DMS114 treated with DMSO at 0.1 percent for 48 hours (cell line): ENCODE measurements around the gene GTF2F1.
"Not testable (repeated sequence)": the region's sequence is repeated elsewhere in the genome, so short reads cannot be mapped to it uniquely, and the experiment has no call there.

Source experiments
- DNase-seq: peaks from one replicate; lab custom pipeline; 2025; ENCODE audit not compliant: unreplicated experiment; lab: John Stamatoyannopoulos, UW

Gene GTF2F1

GRCh38 chr19:6417713-6418561 lies 25.0 kb upstream of the GTF2F1 start:
- no peak for DNase-seq

DNA sequence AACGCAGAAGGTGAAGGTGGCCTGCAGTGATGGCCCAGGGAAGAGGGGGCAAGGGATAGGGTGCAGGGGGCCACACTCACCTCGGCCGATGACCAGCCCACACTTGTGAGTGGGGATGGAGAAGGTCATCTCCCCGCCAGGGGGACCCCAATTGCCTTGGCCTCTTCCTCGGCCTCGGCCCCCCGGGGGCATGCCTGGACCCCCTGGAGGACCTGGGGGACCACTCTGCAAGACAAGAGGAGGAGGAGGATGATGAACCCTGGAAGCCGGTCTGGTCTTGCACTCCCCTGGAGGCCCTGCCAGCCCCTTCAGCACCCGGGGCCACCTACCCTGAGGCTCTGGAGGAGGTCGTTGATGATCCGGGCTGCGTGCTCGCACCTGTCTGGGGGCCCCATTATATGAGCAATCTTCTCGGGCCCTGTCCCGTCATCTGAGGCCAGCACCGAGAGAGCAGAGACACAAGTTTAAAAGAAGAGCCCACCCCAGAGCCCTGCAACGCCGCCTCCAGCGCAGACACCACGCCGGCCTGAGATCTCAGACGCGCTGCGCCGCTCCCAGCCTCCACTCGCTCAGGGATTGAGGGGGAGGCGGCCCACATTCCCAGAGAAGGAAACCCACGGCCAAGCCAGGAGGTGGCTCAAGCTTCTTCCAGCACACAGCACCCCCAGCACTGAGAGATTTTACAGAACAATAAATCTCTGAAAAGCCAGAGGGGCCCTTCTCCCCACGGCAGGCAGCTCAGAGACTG lies 23.9 kb upstream of the GTF2F1 start:
- no peak for DNase-seq

DNA sequence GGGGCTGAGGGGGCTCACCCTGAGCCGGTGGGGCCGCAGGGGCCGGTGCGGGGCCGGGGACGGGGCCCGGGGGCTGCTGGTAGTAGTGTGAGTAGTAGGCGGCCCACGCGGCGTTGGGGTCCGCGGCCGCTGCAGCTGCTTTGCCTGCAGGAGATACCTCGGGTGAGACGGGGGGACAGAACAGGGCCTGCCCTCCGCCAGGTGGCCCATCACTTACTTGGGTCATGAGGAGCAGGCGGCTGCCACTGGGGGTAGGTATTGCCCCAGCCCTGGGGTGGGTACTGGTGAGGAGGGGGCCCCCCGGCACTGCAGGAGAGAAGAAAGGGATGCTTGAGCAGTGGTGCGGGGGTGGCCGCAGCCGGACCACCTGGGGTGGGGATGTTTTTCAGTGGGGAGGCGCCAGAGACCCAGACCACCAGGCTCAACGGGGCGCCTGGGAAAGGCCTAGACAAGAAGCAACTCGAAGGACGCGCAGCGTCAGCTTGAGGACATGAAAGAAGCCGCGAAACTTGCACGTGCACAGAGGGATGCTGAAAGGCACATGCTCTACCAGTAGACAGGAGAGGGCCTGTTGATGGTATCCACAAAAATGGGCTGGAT lies 22.7 kb upstream of the GTF2F1 start:
- DNase-seq = no peak

DNA sequence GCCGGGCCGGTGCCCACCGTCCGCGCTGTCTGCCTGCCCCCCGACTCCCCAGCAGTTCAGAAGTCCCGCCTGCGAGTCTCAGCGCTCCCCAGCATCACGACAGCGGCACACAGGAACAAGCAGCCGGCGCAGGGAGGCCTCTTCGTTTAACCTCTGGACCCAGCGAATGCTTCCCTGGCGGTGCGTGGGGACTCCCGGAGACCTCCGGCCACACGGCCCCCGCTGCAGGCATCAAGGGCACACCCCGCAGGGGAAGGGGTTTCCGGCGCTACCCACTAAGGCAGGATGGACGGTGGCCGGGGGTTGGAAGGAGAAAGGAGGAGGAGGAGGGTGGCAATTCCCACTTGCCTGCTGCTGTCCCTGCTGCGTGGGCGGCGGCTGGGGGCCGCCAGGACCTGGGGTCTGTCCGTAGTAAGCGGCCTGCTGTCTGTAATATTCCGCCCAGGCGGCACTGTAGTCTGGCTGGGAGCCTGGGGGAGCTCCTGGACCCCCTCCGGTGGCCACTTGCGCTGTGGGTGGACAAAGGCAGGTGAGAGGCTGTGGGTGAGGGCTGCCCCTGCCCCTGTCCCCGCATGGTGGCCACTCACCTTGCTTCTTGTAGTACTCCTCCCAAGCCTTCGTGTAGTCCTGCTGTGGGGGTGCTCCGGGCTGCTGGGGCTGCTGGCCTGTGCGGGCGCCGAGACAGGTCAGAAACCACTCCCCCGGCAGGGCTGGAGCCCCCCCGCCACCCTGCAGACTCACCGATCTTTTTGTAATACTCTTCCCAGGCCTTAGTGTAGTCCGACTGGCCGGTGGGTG lies 22.0 kb upstream of the GTF2F1 start:
- no peak for DNase-seq

DNA sequence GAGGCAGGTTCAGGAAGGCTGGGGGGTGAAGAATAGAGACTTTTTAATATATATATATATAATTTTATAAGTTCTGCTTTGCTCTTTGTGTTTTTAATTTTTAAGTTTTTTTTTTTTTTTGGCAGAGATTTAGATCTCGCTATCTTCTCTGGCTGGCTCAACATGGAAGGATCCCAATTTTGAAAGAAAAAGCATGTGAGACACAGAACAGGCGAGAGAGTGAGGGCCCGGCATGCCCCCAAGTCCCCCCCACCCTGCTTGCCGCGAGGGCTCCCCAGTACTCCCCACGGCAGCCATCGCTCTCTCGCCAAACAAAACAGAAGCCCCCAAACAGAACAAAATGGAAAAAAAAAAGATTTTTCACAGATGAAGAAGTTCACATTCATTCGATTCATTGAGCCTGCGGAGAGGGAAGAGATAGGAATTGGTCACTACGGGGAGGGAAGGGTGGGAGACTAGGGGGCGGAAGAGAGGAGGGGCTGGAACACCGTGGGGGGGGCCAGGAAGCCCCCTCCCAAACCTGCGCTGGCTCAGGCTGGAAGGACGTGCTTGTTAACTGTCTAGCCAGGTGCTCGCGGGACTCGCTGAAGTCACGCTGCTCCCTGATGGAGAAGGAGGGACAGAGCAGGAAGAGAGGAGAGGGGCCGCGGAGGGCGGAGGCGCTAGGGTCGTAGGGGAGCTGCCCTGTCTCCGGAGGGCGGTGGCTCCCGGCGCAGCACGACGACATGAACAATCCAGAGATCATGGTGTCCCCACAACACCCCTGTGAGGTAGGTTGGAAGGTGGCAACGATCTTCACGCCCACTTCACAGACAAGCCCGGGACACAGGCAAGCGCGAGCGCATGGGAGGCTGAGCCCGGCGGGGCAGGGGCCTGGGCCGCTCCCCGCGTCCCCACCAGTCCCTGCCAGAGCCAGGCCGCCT lies 21.0 kb upstream of the GTF2F1 start:
- DNase-seq = no peak

DNA sequence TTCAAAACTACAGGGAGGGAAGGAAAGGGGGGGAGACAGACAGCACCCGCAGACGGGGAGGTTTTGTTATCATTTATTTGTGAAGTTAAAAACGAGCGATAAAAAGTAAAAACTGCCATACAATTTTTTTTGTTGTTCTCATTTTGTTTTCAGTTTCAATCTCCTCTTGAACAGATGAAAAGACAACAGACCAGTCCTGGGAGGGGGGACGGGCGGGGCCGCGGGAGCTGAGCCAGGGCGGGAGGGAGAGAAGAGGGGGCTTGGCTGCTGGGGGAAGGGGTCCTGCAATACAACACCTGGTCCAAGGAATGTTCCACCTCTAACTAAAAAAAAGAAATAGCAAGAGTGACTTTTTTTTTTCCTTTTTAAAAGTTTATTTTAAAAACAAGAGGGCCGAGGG lies 20.3 kb upstream of the GTF2F1 start:
- DNase-seq = no peak

DNA sequence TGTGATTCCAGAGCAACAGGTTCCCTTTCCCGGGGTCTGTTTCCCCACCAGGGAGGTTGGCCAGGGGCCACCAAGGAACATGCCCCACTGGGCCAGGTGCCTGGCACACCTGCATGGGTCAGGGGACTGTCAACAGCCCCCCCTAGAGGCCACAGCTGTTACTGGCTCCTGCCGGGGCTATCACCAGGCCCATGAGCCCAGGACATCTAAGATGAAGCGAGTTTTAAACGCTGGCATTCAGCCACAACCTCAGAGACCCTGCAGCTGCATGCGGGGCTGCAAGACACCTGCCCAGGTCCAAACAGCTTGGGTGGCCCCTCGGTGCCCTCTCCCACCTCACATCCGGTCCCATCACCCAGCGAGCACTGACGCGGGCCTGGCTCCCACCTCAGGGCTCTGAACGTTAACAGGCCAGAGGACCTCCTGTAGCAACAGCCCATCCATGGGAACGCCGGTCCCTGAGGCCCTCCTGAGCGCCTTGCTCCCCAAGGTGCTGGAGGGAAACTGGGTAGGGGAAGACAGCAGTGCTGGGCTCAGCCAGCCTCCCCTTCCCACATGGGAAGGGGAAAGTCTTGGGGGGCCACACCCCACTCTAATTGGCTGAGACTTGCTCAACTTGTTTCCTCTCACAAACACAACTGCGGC lies 19.6 kb upstream of the GTF2F1 start:
- DNase-seq = no peak

DNA sequence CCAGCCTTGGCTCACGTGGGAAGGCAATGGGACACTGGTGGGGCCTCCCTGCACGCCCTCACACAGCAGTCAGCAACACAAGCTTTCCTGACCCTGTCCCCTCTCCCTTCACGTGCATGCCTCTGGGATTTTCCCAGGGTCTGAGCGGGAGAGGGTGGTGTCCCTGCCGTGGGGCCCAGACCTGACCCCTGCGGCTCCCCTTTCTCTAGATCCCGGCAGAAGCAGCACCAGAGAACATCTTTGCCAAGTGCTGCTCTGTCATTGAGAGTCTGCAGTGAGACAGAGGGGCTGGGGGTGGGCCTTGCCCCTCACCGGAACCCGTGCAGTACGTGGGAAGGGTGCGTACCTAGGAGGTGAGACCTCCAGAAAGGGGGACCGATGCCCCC lies 19.1 kb upstream of the GTF2F1 start:
- DNase-seq = no peak

DNA sequence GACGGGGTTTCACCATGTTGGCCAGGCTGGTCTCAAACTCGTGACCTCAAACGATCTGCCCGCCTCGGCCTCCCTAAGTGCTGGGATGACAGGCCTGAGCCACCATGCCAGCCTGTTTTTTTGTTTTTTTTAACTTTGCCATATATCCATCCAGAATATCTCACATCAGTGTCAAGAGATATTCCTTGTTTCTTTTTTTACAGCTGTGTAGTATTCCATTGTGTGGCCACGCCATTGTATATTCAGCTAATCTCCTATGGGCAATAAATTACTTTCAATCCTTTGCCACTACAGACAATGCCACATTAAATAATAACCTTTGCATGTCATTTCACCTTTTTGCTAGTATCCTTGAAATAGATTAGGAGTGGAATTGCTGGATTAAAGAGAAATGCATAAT lies 16.4 kb upstream of the GTF2F1 start:
- DNase-seq = no peak

GRCh38 chr19:6406401-6406800 lies 13.4 kb upstream of the GTF2F1 start:
- DNase-seq = no peak

GRCh38 chr19:6402837-6403608 lies 10.1 kb upstream of the GTF2F1 start:
- DNase-seq = no peak

DNA sequence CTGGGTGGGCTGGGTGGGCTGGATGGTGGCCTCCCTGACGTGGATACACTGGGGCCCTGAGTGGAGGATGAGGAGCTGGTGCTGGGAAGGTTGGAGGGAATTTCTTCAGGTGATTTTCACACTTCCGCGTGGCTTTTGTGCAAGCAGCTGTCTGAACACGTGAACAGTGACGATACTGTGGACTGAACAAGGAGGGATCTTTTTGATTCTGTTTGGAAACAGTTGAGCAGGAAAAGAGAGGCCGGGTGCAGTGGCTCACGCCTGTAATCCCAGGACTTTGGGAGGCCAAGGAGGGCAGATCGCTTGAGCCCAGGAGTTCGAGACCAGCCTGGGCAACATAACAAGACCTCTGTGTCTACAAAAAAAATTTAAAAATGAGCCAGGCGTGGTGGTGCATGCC lies 9.1 kb upstream of the GTF2F1 start:
- no peak for DNase-seq

GRCh38 chr19:6400062-6400944 lies 7.3 kb upstream of the GTF2F1 start:
- not testable (repeated sequence) for DNase-seq

GRCh38 chr19:6396305-6396704 lies 3.3 kb upstream of the GTF2F1 start:
- no peak for DNase-seq

- DNase-seq = no peak
These were observed 1.9 kb upstream of the GTF2F1 start for GRCh38 chr19:6394831-6395230.

- DNase-seq = no peak
These were observed 1.0 kb upstream of the GTF2F1 start for GRCh38 chr19:6393983-6394412.

DNA sequence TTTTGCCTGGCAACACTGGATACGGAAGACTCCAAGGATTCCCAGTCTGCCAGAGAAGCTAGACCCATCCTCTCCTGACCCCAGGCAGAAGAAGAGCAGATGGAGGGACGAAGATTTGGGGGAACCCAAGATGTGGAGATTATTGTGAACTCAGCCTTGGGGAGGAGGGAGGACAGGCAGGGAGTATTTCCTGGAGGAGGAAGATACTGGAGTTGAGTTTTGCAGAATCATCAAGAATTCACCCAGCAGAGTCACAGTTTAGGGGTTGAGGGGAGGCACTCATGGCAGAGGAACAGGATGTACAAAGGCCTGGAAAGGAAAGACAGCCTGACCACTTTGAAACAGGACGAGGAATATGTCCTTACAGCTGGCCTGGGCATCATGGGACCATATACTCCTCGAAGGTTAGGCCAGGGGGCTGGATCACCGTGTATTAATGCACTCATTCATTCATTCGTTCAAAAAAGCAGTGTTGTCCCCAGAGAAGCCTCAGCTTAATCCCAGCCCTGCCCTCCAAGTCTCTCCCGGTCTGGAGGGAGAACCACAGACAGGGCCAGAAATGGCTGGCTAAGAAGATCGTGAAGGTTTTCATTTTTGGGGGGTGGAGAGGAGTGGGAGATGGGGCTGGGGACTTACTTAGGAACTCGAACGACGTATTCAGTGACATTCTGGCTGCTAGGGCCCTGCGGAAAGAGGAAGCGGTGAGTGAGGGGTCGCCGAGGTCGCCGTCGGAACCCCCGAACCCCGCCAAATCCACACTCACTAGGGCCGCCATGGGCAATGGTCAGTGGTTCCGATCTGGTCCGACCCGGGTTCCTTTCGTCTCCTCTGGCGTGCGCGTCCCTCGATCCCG lies 517 bp downstream of the GTF2F1 start:
- no peak for DNase-seq
